Measurements from ENCODE around the gene BTNL9.
"Not testable (repeated sequence)": the region's sequence is repeated elsewhere in the genome, so short reads cannot be mapped to it uniquely, and the experiment has no call there.

BTNL9 gene

DNA sequence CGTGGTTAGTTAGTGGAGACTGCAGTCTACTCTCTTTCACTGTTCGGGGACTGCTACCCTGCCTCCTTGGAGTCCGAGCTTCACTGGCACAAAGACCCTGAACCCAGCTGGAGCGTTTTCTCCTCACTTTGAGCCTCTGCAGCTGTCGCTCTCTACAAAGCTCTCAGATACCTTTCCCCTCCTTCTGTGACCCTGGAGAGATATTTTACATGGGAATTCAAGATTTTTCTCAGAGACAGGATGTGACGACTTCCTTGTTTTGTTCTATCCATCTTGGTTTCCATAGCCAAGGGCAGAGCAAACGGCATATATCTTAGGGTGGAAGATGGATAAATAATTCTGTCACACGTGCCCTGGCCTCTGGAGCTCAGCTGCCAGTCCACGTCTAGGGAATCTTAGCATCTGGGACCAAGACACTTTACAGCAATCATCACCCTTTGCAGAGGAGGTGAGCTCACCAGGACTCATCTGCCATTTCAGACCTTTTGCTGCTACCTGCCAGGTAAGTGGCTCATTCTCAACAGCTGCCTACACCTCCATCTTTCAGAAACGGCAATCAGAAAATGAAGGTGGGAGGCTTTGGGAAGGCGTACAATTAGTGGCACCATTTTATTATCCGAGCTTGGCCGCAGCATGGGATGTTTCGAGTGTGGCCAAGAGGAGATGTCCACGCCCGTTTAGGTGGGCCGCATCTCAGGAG lies at the start of gene BTNL9:
Gene BTNL9, plus strand, starts transcription at position 336 of the 700 bp plus-strand sequence. CDS start 5,224 bp downstream, outside the sequence.
- DNase-seq (ENCODE audit: low read depth, low spot score) = no peak

DNA sequence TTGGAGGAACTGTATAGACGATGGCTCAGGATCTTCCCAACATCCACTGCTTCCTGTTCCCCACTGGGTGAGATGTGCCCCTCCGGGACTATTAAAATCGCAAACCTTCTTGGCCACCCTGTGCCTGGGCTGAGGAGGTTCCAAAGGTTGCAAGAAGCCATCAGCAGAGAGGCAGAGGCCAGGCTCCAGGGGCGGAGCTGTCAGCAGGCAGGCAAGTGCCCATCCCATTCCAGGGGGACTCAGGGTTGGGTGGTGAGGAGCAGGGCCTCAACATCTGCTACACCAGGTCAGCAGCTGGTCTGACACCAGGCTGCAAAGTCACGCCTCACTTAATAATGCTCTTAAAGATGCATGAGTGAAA lies 49.2 kb upstream of the BTNL9 start:
- DNase-seq (ENCODE audit: low read depth, low spot score) = no peak

DNA sequence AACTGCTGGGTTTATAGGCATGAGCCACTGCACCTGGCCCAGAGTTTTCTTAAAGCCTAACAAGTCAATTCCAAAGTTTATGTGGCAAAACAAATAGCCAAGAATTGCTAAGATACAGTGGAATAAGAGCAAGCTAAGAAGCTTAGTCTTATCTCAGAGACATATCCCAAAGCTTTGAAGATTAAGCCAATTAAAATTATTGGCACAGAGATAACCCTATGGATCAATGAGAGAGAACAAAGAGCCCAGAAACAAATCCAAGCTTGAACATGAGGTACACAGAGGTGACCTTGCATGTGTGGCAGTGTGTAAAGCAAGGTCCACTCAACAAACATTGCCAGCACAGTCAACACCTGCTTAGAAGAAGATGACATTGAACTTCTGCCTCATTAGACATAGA lies 38.1 kb upstream of the BTNL9 start:
- DNase-seq (ENCODE audit: low read depth, low spot score) = no peak

DNA sequence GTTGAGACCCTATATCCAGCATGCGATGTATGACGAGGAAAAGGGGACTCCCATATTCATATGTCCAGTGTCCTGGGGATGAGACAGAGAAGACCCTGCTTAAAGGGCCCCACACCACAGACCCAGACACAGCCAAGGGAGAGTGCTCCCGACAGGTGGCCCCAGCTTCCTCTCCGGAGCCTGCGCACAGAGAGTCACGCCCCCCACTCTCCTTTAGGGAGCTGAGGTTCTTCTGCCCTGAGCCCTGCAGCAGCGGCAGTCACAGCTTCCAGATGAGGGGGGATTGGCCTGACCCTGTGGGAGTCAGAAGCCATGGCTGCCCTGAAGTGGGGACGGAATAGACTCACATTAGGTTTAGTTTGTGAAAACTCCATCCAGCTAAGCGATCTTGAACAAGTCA lies 34.3 kb upstream of the BTNL9 start:
- DNase-seq (ENCODE audit: low read depth, low spot score) = no peak

GRCh38 chr5:181008136-181008535 lies 31.9 kb upstream of the BTNL9 start:
- no peak for DNase-seq (ENCODE audit: low read depth, low spot score)

- not testable (repeated sequence) for DNase-seq (ENCODE audit: low read depth, low spot score)
Observed at GRCh38 chr5:181010018-181010417, 30.0 kb upstream of the BTNL9 start.

DNA sequence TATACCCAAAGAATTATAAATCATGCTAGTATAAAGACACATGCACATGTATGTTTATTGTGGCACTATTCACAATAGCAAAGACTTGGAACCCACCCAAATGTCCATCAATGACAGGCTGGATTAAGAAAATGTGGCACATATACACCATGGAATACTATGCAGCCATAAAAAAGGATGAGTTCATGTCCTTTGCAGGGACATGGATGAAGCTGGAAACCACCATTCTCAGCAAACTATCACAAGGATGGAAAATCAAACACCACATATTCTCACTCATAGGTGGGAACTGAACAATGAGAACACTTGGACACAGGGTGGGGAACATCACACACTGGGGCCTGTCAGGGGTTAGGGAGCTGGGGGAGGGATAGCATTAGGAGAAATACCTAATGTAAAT lies 25.4 kb upstream of the BTNL9 start:
- not testable (repeated sequence) for DNase-seq (ENCODE audit: low read depth, low spot score)

GRCh38 chr5:181017448-181017847 lies 22.6 kb upstream of the BTNL9 start:
- DNase-seq (ENCODE audit: low read depth, low spot score) = not testable (repeated sequence)

GRCh38 chr5:181020688-181021087 lies 19.4 kb upstream of the BTNL9 start:
- no peak for DNase-seq (ENCODE audit: low read depth, low spot score)

DNA sequence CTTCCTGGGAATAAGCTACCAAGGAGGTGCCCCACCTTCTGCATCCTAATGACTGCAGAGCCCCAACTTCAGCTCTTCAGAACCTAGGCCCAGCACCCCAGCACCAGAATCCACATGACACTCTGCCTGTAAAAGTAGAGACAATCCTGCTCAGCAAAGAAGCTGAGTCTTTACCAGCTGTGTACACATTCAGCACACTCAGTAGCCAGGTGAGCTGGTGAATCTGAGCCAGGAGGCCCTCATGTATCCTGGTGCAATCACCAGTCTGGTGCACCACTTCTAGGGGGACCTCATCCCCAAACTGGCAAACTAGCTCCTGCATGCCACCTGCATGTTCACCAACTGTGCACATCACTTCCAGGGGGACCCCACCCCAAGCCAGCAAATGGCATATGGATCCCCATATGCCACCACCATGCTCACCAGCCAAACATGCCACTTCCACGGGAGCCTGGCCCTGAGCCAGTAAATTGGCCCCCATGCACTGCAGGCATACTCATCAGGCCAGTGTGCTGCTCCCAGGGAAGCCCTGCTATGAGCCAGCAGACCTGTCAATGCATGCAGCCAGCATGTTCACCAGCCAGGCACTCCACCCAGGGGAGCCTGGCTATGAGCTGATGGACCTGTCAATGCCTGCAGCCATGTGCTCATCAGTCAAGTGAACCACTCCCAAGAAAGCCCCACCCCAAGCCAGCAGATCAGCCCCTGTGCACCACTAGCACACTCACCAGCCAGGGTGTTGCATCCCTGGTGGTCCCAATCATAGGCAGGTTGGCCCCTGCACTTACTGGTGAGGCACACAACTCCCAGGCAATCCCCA lies 15.6 kb upstream of the BTNL9 start:
- no peak for DNase-seq (ENCODE audit: low read depth, low spot score)

DNA sequence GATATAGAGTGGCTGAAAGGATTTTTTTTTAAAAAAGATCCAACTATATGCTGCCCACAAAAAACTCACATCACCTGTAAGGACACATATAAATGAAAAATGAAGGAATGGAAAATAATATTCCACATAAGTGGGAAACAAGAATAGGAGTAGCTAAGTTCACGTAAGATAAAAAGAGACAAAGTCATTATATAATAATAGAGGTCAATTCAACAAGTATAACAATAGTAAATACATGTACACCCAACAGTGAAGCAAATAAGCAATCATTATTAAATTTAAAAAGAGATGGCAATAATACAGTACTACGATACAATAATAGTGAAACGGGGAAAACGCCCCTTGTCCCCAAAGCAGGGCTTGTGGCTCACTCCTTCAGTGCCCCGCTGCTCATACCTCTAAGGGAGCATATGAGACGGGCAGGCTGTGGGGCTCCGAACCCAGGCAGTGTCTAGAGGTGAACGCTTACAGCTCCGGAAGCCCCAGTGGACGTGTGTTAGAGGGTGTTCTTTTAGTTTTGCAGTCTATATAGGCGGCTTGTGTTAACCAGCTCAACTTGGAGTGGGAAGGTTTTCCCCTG lies 12.5 kb upstream of the BTNL9 start:
- no peak for DNase-seq (ENCODE audit: low read depth, low spot score)

DNA sequence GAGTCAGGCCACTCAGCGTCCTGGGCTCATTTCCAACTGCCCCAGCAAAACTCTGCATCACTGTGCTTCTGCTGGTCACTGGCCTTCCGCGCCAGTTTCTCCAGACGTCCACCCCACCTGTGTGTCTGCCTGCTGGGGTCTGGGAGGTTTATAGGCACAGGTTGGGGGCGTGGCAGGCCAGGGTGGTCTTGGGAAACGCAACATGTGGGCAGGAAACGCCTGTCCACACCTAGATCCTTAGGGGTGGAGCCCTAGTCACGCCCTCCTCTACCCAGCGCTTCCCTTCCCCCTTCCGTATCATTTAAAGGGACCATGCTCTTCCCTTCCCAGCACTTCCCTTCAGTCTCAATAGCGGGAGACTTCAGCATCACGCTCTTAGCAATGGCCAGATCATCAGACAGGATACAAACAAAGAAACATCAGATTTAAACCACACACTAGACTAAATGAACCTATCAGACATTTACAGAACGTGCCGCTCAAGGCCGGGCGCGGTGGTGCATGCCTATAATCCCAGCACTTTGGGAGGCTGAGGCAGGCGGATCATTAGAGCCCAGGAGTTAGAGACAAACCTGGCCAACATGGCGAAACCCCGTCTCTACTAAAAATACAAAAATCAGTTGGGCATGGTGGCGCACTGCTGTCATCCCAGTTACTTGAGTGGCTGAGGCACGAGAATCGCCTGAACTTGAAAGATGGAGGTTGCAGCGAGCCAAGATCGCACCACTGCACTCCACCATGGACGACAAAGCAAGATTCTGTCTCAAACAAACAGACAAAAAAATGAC lies 11.8 kb upstream of the BTNL9 start:
- DNase-seq (ENCODE audit: low read depth, low spot score) = no peak

DNA sequence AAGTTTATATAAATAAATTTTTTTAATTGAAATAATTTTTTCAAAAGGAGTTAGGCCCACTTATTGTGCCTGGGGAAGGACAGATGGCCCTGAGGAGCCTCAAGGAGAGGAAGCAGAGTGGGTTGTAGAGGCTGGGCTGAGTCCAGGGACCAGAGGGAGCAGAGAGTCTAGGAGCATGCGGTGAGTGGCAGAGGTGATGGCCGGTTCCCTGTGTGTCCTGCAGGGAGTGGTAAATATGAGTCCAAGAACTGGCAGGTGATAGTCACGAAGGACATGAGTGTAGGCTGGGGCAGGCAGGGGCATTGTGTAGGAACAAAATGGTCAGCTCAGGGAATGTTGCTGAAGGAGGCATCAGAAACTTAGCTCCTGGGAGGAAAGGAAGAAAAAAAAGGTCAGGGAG lies 8.3 kb upstream of the BTNL9 start:
- DNase-seq (ENCODE audit: low read depth, low spot score) = no peak

GRCh38 chr5:181035991-181036815 lies 3.9 kb upstream of the BTNL9 start:
- no peak for DNase-seq (ENCODE audit: low read depth, low spot score)

DNA sequence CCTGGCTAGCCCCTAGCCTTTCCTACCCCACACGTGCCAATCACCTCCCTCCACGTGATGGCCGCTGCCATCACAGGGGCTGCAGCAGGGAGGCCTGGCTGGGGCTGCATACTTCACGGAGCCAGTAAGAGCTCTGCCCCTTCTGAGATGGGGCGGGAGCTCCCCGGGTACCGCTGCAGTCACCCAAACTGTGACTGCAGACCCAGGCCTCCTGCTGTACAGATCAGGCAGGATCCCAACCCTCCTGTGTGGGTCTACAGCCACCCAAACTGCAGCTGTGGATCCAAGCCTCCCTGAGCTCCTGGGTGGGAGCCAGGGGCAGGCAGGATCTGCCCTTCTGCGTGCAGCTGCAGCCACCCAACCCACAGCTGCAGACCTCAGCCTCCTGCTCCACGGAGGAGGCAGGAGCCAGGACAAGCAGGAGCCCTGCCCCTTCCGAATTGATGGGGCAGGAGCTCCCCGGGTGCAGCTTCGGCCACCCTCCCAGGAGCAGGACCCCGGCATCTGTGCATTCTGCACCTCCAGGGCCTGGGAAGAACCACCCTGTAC lies 3.2 kb upstream of the BTNL9 start:
- no peak for DNase-seq (ENCODE audit: low read depth, low spot score)

DNA sequence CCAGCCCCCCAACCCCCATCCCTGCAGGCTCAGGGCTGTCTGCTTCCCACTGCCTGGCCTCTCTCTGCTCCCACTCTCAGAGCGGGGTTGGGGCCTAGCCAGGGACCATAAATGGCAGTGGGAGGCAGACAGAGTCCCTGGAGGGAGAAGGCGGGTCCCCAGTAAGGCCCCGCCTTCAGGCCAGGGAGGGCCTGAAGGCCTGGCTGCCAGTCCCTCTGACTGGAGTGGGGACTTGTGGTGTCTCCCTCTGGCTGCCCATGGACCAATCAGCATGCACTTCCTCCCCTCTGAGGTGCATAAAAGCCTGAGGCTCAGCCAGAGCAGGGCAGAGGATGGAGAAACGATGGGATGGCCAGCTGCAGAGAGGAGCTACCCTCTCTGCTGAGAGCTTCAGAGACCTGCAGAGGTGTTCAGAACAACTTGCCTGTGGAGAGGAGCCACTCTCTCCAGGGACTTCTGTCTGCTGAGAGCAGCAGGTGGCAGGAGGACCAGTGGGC lies 2.7 kb upstream of the BTNL9 start:
- no peak for DNase-seq (ENCODE audit: low read depth, low spot score)

DNA sequence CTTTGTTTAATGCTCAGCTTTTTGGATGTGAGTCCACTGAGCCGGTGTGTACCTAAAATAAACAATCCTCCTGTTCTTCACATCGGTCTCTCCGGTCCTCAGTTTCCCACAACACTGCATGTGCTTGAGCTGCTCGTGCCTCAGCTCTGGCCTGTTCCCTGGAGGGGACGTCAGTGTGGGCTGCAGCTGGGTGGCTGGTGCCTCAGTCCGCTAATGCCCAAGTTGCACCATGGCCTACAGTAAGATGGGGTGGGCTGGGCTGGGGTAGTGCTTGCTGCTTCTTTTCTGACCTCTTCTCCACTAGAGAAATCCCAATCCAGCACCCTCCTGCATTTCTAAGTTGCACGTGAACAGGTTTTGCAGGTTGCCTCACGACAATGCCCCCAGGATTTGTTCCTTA lies 595 bp upstream of the BTNL9 start:
- DNase-seq (ENCODE audit: low read depth, low spot score) = no peak

DNA sequence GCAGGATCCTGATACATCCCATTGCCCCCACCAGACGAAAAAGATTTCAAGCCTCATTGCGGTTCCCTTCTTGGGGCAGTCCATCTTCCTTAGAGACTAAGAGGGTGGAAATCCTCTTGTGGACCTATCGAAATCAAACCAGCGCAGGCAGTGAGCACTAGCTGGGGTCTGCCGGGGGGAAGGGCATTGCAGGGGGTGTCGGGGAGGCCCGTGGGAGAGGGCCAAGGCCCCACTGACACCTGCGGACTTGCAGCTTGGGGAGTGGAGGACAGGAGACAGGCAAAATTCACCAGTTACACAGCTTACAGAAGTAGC lies 522 bp downstream of the BTNL9 start:
- DNase-seq (ENCODE audit: low read depth, low spot score) = no peak

GRCh38 chr5:181041043-181041442 lies 977 bp downstream of the BTNL9 start:
- DNase-seq (ENCODE audit: low read depth, low spot score) = no peak

- no peak for DNase-seq (ENCODE audit: low read depth, low spot score)
Observed at GRCh38 chr5:181042036-181042713, 2.1 kb downstream of the BTNL9 start.

Measured in astrocyte of the hippocampus (primary cell).